Measurements from ENCODE around the gene PLAGL1.
A peak's percentile ranks its signal among the peaks of the same experiment; 100 is the strongest.

The PLAGL1 gene

GRCh38 chr6:143964674-143965081 is 43.4 kb downstream of the PLAGL1 start:
- DNase-seq = no peak

- no peak for DNase-seq
Observed at GRCh38 chr6:143963158-143963919, 44.7 kb downstream of the PLAGL1 start.

DNA sequence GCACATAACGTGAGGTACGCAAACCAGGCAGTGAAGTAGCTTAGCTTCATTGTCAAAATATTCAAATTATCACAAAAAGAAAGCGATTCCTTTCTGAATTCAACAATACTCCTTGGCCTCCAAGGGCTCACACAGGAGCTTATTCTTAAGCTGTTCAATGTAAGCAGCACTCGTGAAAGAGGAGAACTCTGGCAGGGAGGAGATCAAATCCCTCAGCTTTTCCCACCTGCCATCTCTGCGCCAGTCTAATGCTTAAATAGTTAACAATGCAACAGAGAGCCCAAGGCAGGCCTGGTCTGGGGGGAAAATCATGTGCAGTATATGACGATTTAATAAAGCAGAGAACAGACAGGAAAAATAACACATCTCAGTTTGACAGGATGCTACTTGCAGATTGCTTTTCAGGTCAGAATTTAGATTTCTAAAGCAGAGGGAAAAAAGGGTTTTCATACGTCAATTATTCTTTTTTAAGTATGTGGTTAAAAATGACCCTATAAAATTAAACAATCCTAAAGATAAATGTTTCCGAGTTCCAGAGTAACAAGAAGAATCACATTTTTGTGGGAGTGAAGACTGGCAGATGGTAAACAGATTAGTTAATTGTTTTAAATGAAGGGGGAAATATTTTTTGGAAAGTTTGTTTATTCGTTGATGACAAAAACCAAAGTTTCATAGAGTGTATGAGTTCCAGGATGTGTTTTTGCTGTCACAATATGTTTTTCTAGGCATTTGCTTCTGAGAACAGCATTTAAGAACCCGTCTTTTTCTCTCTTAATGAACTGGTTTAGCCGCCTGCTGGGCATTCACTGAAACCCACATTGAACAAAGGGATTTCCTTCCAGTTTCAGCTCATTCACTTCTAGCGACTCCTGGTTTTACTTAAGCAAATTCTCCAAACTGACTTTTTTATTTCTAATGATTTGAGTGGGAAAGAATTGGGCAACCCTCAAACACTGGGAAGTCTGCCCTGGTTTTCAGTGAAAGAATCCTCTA is 45.9 kb downstream of the PLAGL1 start:
- DNase-seq = no peak

GRCh38 chr6:143961066-143961465 is 47.0 kb downstream of the PLAGL1 start:
- DNase-seq = no peak

GRCh38 chr6:143959927-143960326 is 48.1 kb downstream of the PLAGL1 start:
- DNase-seq = no peak

- no peak for DNase-seq
Observed at GRCh38 chr6:143958839-143959399, 49.1 kb downstream of the PLAGL1 start.

- DNase-seq = no peak
Observed at GRCh38 chr6:143957679-143958274, 50.3 kb downstream of the PLAGL1 start.

DNA sequence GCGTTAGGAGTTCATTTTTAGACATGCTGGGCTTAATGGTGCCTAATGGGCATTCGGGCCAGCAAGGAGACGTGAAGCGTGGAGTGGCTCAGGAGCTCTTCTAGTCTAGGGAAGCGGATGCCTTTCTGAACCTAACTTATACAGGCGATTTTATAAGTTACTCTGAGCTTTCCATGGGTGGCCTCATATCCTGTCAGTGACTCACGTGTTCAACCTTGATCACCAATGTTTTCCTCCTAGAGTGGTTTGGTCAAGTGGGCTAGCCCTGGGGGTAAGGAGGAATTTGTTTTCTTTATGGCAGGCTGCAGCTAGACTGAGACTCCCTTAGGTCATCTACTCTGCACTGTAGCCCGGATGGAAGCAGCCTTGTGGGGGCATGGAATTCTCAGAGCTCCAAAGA is 52.1 kb downstream of the PLAGL1 start:
- DNase-seq = no peak

- DNase-seq = no peak
Observed at GRCh38 chr6:143953922-143954321, 54.1 kb downstream of the PLAGL1 start.

- DNase-seq = no peak
Observed at GRCh38 chr6:143952947-143953701, 54.9 kb downstream of the PLAGL1 start.

DNA sequence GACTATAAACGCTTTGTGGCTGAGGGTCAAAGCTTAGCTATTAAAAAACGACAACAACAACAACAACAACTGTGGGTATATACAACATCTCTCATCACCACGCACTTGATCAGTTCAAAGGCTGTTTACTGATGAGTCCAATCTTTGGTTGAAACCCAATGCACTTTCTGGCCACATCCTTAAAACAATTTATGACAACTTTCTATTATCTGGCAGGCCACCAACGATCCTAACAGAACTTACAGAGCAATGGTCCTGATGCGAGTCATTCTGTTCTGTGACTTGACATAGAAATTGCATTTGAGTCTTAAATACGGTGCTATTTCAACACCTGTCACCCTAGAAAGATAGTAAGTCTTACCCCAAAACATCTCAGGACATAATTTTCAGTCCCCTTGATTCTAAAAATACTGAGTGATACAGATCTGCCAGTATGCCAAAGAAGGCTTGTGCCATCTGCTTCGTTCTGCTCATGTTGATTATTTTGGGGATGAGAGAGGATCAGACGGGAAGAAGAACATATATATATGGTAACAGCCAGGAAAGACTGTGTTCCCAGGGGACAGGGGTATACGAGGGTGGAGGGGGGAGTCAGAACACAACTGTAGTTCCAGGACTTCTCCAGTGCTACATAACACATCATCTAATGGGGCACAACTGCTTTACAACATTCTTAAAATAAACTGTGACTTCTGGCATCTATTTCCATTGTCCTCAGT is 55.8 kb downstream of the PLAGL1 start:
- no peak for DNase-seq

GRCh38 chr6:143950875-143951274 is 57.2 kb downstream of the PLAGL1 start:
- no peak for DNase-seq

DNA sequence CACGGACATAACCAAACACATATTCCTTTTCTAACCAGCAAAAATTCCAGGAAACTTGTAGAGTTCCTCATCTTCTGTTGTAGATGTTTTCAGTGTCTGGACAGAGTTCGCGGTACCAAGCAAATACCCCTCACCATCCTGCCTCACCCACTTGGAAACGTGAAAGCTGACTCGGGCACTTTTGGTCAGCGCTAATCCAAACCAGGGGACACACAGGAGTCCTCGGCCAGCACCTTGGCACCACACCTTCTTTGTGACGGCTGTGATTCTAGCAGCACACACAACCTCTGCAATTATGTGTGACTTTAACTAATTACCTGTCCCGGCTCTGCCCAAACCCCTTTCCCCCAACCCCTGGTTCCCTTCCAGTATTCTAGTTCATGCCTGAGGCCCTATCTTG is 58.1 kb downstream of the PLAGL1 start:
- DNase-seq = no peak

GRCh38 chr6:143949535-143949934 is 58.5 kb downstream of the PLAGL1 start:
- no peak for DNase-seq

DNA sequence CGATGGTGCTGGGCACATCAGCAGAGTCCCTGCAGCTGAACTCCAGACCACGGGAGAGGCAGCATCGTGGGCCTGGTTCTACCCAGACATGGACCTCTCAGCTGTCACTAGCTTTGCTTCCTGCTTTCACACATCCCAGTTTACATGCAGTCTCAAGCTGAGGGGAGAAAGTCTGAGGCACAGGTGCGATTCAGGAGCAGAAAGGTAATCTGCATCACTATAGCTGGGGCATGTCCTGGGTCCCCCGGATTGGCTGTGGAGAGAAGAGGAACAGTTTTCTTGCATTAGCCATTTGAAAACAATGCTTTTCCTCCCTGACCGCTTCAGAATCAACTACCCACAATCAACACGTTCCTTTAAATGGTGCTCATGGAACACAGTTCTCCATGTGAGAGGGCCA is 59.9 kb downstream of the PLAGL1 start:
- no peak for DNase-seq

- peak; percentile 51 for DNase-seq
Observed at GRCh38 chr6:143941852-143942627, 66.0 kb downstream of the PLAGL1 start.

GRCh38 chr6:143940011-143940597 is 68.0 kb downstream of the PLAGL1 start:
- DNase-seq = peak; percentile 70

GRCh38 chr6:143939364-143939763 is 68.7 kb downstream of the PLAGL1 start:
- DNase-seq = no peak

- no peak for DNase-seq
Observed at GRCh38 chr6:143937668-143937970, 70.4 kb downstream of the PLAGL1 start.

DNA sequence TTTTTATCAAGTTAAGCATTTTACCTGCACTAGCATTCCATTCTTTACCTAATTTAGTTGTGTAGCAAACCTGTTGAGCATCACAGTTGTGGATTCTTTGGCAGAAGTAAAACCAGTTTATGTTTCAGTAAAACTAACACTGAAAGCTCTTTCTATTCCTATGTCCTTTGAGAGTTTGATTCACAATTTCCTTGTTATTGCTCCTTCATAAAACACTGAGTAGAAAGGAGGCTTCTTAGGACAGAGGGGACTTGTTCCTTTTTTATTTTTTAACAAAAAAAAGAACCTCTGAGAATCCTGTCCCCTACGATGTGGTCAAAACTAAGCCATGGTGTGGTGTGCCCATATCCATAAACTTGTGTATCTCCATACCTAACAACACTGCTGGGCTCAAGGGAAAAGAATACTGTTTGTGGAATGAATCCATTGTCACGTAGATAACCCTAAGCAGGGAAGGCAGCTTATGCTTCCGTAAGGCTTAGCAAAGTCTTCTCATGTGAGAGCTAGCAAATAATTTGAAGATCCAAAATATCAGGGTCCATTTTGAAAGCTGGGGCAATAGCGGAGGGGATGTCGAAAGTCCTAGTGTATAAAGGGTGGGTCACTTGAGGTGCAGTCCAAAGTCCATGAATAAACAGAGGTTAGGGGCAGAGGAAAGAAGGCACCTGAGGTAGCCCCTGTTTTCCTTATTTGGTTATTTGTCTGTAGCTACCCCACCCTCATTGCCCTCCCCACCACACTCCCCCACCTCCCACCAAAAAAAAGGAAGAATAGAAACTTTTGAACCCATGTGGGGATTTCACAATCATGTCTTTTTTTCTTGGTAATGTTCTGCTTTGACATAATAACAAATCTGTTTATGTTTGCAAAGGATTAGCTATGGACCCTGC is 71.0 kb downstream of the PLAGL1 start:
- DNase-seq = no peak

All from CD4-positive, alpha-beta T cell treated with Interleukin-10 for 1 hour (primary cell).